Measurements from ENCODE around the gene C11orf16.

- no peak for TF ChIP-seq REST (IDR thresholded peaks at IDR 0.05; ENCODE audit: borderline replicate concordance)
- no peak for TF ChIP-seq REST (CRISPR knock-in tag; IDR thresholded peaks at IDR 0.05; ENCODE audit: low read depth)
- TF ChIP-seq POLR2A (conservative IDR thresholded peaks at IDR 0.05), result peak; percentile 80
- TF ChIP-seq ZNF263 (CRISPR knock-in tag; IDR thresholded peaks at IDR 0.05; ENCODE audit: borderline replicate concordance), result peak; percentile 40; the same call in 1 of the 2 replicates
- no peak; the same call in 1 of the 2 replicates for TF ChIP-seq EGR1 (conservative IDR thresholded peaks at IDR 0.05)
- no peak for TF ChIP-seq SMC3 (conservative IDR thresholded peaks at IDR 0.05; ENCODE audit: insufficient read depth, low read depth, low read length)
- no peak for TF ChIP-seq ZNF274 (IDR thresholded peaks at IDR 0.05; ENCODE audit: borderline replicate concordance, low read depth, low read length)
- no peak for TF ChIP-seq NR2F6 (CRISPR knock-in tag; IDR thresholded peaks at IDR 0.05)
Measured at GRCh38 chr11:8911029-8911823, 21.5 kb downstream of the C11orf16 start, which contains the start of gene AKIP1.

All from K562 (cell line).